NT2/D1 (cell line): ENCODE results near the gene LRRC45.

ENCODE experiments used
- DNase-seq: peaks from one replicate; pipeline ENCODE4 v3.0.0-alpha.2; 2011; ENCODE audit warnings: low read depth, low spot score
- H3K27me3 ChIP-seq: 2 replicates; pipeline ENCODE4 v1.6.0; 2011; ENCODE audit warnings: mild to moderate bottlenecking; ENCODE audit not compliant: insufficient read length, insufficient read depth
- H3K36me3 ChIP-seq: 2 replicates; pipeline ENCODE4 v1.6.1; 2011; ENCODE audit warnings: mild to moderate bottlenecking, low read length, mixed read lengths; ENCODE audit not compliant: insufficient read depth, insufficient read length
- H3K4me1 ChIP-seq: 2 replicates; pipeline ENCODE4 v1.5.1; 2011; ENCODE audit not compliant: insufficient read depth, insufficient read length
- H3K4me3 ChIP-seq: 2 replicates; pipeline ENCODE4 v1.5.1; 2011; ENCODE audit warnings: low read depth; ENCODE audit not compliant: insufficient read length
- H3K9ac ChIP-seq: 2 replicates; pipeline ENCODE4 v1.6.0; 2011; ENCODE audit warnings: low read depth; ENCODE audit not compliant: insufficient read length
- H3K9me3 ChIP-seq: 2 replicates; pipeline ENCODE4 v1.5.1; 2011; ENCODE audit warnings: mild to moderate bottlenecking, low read length; ENCODE audit not compliant: insufficient read depth
- SUZ12 ChIP-seq: IDR thresholded peaks from 2 replicates; pipeline ENCODE4 v1.6.1; 2011; ENCODE audit not compliant: insufficient read length, insufficient read depth; ENCODE audit errors: extremely low read depth
- YY1 ChIP-seq: IDR thresholded peaks from 2 replicates; pipeline ENCODE4 v1.6.1; 2011; ENCODE audit not compliant: insufficient read length, insufficient read depth
- ZNF274 ChIP-seq: IDR thresholded peaks from 2 replicates; pipeline ENCODE4 v1.6.1; 2011; ENCODE audit warnings: mild to moderate bottlenecking, low read depth, low read length

The LRRC45 gene

DNA sequence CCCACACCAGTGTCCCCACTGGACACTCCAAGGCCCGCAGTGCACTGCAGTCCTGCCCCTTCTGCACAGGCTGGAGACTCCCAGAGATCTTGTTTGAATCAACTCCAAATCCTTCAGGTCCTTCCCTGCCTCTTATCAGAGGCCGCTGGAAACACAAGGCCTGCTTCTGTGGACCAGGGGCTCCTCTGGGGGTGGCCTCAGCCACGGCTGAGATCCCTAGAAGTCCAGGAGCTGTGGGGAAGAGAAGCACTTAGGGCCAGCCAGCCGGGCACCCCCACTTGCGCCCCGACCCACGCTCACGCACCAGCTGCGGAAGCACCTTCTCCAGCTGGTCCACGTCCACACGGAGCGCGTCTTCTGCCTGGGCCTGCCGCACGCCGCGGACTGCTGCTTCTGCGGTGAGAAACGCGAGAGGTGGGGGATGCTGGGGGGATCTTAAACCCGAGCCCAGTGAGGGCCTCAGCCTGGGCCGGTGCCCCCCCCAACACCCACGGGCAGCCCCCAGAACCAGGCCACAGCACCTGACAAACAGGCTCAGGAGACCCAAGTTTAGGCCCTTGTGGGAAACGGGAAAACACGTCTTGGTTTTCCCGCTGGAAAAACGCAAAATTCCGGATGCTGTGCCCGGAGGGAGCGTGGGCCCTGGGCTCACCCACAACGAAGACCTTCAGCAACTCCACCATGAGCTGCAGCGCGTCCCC lies 4.0 kb upstream of the LRRC45 start:
- Histone ChIP-seq H3K36me3 (peaks cover 44% of the 10 kb centered on the region), H3K9ac (no peak overlapping the region), H3K4me1 (peaks cover 27% of the 10 kb centered on the region), H3K27me3 (peaks cover 7% of the 10 kb centered on the region), H3K4me3 (no peak overlapping the region), H3K9me3 (no peaks in the 10 kb centered on the region)
- TF ChIP-seq SUZ12 = no peak
- no peak for TF ChIP-seq ZNF274
- TF ChIP-seq YY1 = no peak
- no peak for DNase-seq

- peaks cover 32% of the 10 kb centered on the region for H3K4me1 ChIP-seq
- no peak for DNase-seq
- H3K9ac ChIP-seq = no peak overlapping the region
- peak overlapping the region; percentile 0 for H3K4me3 ChIP-seq
- peaks cover 36% of the 10 kb centered on the region for H3K36me3 ChIP-seq
- TF ChIP-seq YY1 (no peak), ZNF274 (no peak), SUZ12 (no peak)
- H3K27me3 ChIP-seq = peaks cover 15% of the 10 kb centered on the region
- no peaks in the 10 kb centered on the region for H3K9me3 ChIP-seq
Measured at GRCh38 chr17:82019690-82020571, 3.2 kb upstream of the LRRC45 start.

DNA sequence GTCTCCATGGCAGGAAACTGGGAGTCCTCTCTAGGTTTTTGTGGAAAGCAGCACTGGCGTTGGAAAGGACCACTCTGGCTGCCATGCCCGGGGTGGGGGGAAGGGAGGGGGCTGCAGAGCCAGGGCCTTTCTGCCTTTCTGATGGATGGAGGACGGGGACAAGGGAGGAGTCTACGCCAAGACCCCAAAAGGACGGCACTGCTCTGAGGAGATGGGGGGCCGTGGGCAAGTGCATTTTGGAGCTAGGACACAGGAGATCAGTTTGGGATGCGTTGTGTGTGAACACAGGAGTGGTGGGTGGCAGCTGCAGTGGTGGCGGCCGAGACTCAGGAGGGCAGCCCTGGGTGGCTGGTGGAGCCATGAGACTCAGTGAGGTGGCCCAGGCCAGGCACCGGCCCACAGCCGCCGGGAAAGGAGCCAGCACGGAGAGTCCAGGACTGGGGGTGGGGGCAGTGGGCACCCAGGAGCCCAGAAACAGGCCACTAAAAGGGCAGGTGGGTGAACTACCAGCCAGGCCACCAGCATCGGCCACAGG lies 2.5 kb upstream of the LRRC45 start:
- Histone ChIP-seq H3K4me3 (no peak overlapping the region), H3K36me3 (peaks cover 41% of the 10 kb centered on the region), H3K9ac (no peak overlapping the region), H3K9me3 (no peaks in the 10 kb centered on the region), H3K27me3 (peaks cover 15% of the 10 kb centered on the region), H3K4me1 (peaks cover 31% of the 10 kb centered on the region)
- no peak for DNase-seq
- TF ChIP-seq SUZ12 (no peak), ZNF274 (no peak), YY1 (no peak)

- DNase-seq = no peak
- Histone ChIP-seq H3K36me3 (peaks cover 47% of the 10 kb centered on the region), H3K4me1 (peaks cover 28% of the 10 kb centered on the region), H3K4me3 (no peak overlapping the region), H3K9me3 (no peaks in the 10 kb centered on the region), H3K9ac (peak overlapping the region; percentile 93), H3K27me3 (peaks cover 15% of the 10 kb centered on the region)
- no peak for TF ChIP-seq ZNF274
- no peak for TF ChIP-seq YY1
- TF ChIP-seq SUZ12 = no peak
Measured at GRCh38 chr17:82021107-82021899, 1.8 kb upstream of the LRRC45 start.

- TF ChIP-seq YY1 (no peak), ZNF274 (no peak), SUZ12 (no peak)
- Histone ChIP-seq H3K4me3 (peak overlapping the region; percentile 94), H3K36me3 (peaks cover 42% of the 10 kb centered on the region), H3K9ac (peak overlapping the region; percentile 93), H3K27me3 (peaks cover 15% of the 10 kb centered on the region), H3K9me3 (no peaks in the 10 kb centered on the region), H3K4me1 (peaks cover 26% of the 10 kb centered on the region)
- no peak for DNase-seq
Measured at GRCh38 chr17:82021900-82022309, 1.2 kb upstream of the LRRC45 start.

- Histone ChIP-seq H3K27me3 (peaks cover 15% of the 10 kb centered on the region), H3K4me3 (peak within 1 kb of the TSS; percentile 94), H3K9me3 (no peaks in the 10 kb centered on the region), H3K9ac (peak within 1 kb of the TSS; percentile 96), H3K36me3 (peaks cover 41% of the 10 kb centered on the region), H3K4me1 (peaks cover 26% of the 10 kb centered on the region)
- no peak for TF ChIP-seq ZNF274
- no peak for TF ChIP-seq SUZ12
- no peak for TF ChIP-seq YY1
- DNase-seq = no peak
Measured at GRCh38 chr17:82022310-82022980, 660 bp upstream of the LRRC45 start, which contains the start of gene CENPX. Gene CENPX (minus strand): TSS chr17:82022878. CDS start chr17:82022861, 17 bp downstream.
